ENCODE measurements around the gene MB21D2.

DNA sequence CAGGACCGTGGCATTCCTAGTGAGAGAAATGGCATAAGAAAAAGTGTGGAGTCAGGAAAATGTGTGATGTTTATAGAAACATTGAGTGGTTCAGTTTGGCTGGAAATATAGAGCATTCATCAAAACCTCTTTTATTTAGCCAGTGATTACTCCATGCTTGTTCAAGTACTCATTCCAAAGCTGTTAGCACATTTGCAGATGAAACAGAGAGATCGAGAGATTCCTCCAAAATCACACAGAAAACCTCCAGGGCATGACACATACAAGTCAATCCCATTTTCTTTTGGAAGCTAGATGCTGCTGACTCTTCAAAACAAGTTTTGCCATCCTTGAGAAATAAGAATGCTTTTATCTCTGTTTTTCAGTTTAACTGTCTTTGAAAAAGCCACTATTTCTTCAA lies 11.5 kb upstream of the MB21D2 start:
- TF ChIP-seq EZH2 (optimal IDR thresholded peaks at IDR 0.05; ENCODE audit: low read depth, low read length) (no peak), EZH2phosphoT487 (IDR thresholded peaks at IDR 0.05; ENCODE audit: low read length) (no peak)
- TF ChIP-seq, protein P1, sequence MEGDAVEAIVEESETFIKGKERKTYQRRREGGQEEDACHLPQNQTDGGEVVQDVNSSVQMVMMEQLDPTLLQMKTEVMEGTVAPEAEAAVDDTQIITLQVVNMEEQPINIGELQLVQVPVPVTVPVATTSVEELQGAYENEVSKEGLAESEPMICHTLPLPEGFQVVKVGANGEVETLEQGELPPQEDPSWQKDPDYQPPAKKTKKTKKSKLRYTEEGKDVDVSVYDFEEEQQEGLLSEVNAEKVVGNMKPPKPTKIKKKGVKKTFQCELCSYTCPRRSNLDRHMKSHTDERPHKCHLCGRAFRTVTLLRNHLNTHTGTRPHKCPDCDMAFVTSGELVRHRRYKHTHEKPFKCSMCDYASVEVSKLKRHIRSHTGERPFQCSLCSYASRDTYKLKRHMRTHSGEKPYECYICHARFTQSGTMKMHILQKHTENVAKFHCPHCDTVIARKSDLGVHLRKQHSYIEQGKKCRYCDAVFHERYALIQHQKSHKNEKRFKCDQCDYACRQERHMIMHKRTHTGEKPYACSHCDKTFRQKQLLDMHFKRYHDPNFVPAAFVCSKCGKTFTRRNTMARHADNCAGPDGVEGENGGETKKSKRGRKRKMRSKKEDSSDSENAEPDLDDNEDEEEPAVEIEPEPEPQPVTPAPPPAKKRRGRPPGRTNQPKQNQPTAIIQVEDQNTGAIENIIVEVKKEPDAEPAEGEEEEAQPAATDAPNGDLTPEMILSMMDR (IDR thresholded peaks at IDR 0.05; ENCODE audit: low read length) = no peak

All from MM.1S (cell line).